HepG2 (cell line): ENCODE data around the gene ARHGAP35. TPM values are rescaled to one million over a fixed set of nuclear protein-coding genes. Genes with fewer than 3 reads are reported as not detected.

Experiments used
- CBX2 ChIP-seq, 2 experiments: fragments of 200-600 bp in 1 of 2; sonication (generic); formaldehyde crosslinking in 1 of 2; IDR thresholded peaks; 2 replicates each; pipeline versions ENCODE4 v1.7.0 to v1.8.1; 2018 to 2022; ENCODE audit warnings: low read depth in 2 of 2, low read length in 1 of 2, mild to moderate bottlenecking in 1 of 2, missing genetic modification reagents in 1 of 2
- FLYWCH1 ChIP-seq: sonication (generic); formaldehyde crosslinking; IDR thresholded peaks from 2 replicates; pipeline ENCODE4 v1.8.1; 2023; ENCODE audit warnings: mild to moderate bottlenecking, missing genetic modification reagents
- GZF1 ChIP-seq: sonication (generic); formaldehyde crosslinking; IDR thresholded peaks from 2 replicates; pipeline ENCODE4 v1.5.1; 2020; ENCODE audit warnings: mild to moderate bottlenecking, missing genetic modification reagents
- JUND ChIP-seq: sonication (generic); formaldehyde crosslinking; IDR thresholded peaks from 2 replicates; pipeline ENCODE4 v1.8.0; 2022; ENCODE audit warnings: mild to moderate bottlenecking, missing genetic modification reagents
- MLLT10 ChIP-seq: sonication (generic); formaldehyde crosslinking; IDR thresholded peaks from 2 replicates; pipeline ENCODE4 v1.4.0; 2020; ENCODE audit warnings: missing genetic modification reagents
- TOE1 ChIP-seq: sonication (generic); formaldehyde crosslinking; IDR thresholded peaks from 2 replicates; pipeline ENCODE4 v1.4.0; 2020; ENCODE audit warnings: mild to moderate bottlenecking, missing genetic modification reagents
- ZEB1 ChIP-seq: IDR thresholded peaks from 2 replicates; pipeline ENCODE4 v1.6.1; 2012; ENCODE audit warnings: mild to moderate bottlenecking, low read depth, inconsistent platforms; ENCODE audit not compliant: insufficient replicate concordance
- ZFP62 ChIP-seq: sonication (generic); formaldehyde crosslinking; IDR thresholded peaks from 2 replicates; pipeline ENCODE4 v1.4.0; 2020; ENCODE audit warnings: missing genetic modification reagents
- ZNF121 ChIP-seq: sonication (generic); formaldehyde crosslinking; IDR thresholded peaks from 2 replicates; pipeline ENCODE4 v1.5.0; 2020; ENCODE audit warnings: mild to moderate bottlenecking, missing genetic modification reagents
- ZNF773 ChIP-seq: sonication (generic); formaldehyde crosslinking; IDR thresholded peaks from 2 replicates; pipeline ENCODE4 v1.4.0; 2020; ENCODE audit warnings: missing genetic modification reagents, borderline replicate concordance
- ZSCAN12 ChIP-seq: sonication (generic); formaldehyde crosslinking; IDR thresholded peaks from 2 replicates; pipeline ENCODE4 v1.9.0; 2021; ENCODE audit warnings: mild to moderate bottlenecking, missing genetic modification reagents
- ZSCAN21 ChIP-seq: sonication (generic); formaldehyde crosslinking; IDR thresholded peaks from 2 replicates; pipeline ENCODE4 v1.8.0; 2022; ENCODE audit warnings: mild to moderate bottlenecking, missing genetic modification reagents, moderate library complexity, borderline replicate concordance
- polyA plus RNA-seq, 8 experiments: library from polyadenylated mRNA; depleted of rRNA in 3 of 8; stranded (reverse) in 7 of 8; unstranded in 1 of 8; fragments of >200 nt; fragmentation: Illumina TruSeq in 4 of 8; extraction: Trizol in 4 of 8; gene quantifications; 2 replicates each; pipeline versions ENCODE4 v1.2.1 to v1.2.3, GENCODE V29; 2011 to 2016; ENCODE audit warnings: low read depth in 4 of 8, missing spikeins in 1 of 8, mixed read lengths in 1 of 8; ENCODE audit not compliant: insufficient read depth in 1 of 8
- total RNA-seq, 5 experiments: library from RNA; depleted of rRNA; stranded (reverse); fragments of >200 nt; fragmentation: Illumina TruSeq; extraction: Trizol; gene quantifications; 2 replicates each; pipeline ENCODE4 v1.2.3, GENCODE V29; 2016; ENCODE audit warnings: low read depth in 1 of 5
- TF ChIP-seq, protein P1 (sequence below): sonication (generic); formaldehyde crosslinking; IDR thresholded peaks from 2 replicates; pipeline ENCODE4 v1.4.0; 2020; ENCODE audit warnings: low read depth, missing genetic modification reagents
- TF ChIP-seq, protein P2 (sequence below): sonication (generic); formaldehyde crosslinking; conservative IDR thresholded peaks from 2 replicates; pipeline ENCODE4 v1.8.0; 2022; ENCODE audit warnings: low read depth, missing genetic modification reagents
- TF ChIP-seq, protein P3 (sequence below): sonication (generic); formaldehyde crosslinking; IDR thresholded peaks from 2 replicates; pipeline ENCODE4 v1.5.0; 2020; ENCODE audit warnings: missing genetic modification reagents
- TF ChIP-seq, protein P4 (sequence below): sonication (generic); formaldehyde crosslinking; IDR thresholded peaks from 2 replicates; pipeline ENCODE4 v1.5.0; 2020; ENCODE audit warnings: missing genetic modification reagents, mild to moderate bottlenecking, borderline replicate concordance

The ARHGAP35 gene
- total and polyA plus RNA-seq, 2 of the 13 experiments (the other 11 are each of a cell fraction or from before 2014, with no cell fraction given): 30.1 to 30.2 TPM

GRCh38 chr19:46896076-46896794 lies 35.4 kb downstream of the ARHGAP35 start (continued):
- TF ChIP-seq, protein P1, sequence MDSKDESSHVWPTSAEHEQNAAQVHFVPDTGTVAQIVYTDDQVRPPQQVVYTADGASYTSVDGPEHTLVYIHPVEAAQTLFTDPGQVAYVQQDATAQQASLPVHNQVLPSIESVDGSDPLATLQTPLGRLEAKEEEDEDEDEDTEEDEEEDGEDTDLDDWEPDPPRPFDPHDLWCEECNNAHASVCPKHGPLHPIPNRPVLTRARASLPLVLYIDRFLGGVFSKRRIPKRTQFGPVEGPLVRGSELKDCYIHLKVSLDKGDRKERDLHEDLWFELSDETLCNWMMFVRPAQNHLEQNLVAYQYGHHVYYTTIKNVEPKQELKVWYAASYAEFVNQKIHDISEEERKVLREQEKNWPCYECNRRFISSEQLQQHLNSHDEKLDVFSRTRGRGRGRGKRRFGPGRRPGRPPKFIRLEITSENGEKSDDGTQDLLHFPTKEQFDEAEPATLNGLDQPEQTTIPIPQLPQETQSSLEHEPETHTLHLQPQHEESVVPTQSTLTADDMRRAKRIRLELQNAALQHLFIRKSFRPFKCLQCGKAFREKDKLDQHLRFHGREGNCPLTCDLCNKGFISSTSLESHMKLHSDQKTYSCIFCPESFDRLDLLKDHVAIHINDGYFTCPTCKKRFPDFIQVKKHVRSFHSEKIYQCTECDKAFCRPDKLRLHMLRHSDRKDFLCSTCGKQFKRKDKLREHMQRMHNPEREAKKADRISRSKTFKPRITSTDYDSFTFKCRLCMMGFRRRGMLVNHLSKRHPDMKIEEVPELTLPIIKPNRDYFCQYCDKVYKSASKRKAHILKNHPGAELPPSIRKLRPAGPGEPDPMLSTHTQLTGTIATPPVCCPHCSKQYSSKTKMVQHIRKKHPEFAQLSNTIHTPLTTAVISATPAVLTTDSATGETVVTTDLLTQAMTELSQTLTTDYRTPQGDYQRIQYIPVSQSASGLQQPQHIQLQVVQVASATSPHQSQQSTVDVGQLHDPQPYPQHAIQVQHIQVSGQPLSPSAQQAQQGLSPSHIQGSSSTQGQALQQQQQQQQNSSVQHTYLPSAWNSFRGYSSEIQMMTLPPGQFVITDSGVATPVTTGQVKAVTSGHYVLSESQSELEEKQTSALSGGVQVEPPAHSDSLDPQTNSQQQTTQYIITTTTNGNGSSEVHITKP (CRISPR knock-in tag): no peak
- TF ChIP-seq FLYWCH1 (CRISPR knock-in tag) (no peak), JUND (no peak), TOE1 (no peak), ZSCAN12 (CRISPR knock-in tag) (no peak), MLLT10 (CRISPR knock-in tag) (no peak), ZEB1 (peak; percentile 88), CBX2 (IDR thresholded peaks at IDR 0.05; ENCODE audit: low read depth, low read length) (no peak), CBX2 (CRISPR knock-in tag; IDR thresholded peaks at IDR 0.05; ENCODE audit: low read depth) (no peak), ZFP62 (CRISPR knock-in tag) (no peak), ZSCAN21 (CRISPR knock-in tag) (no peak), ZNF773 (CRISPR knock-in tag) (no peak), GZF1 (CRISPR knock-in tag) (no peak), ZNF121 (CRISPR knock-in tag) (0 out of 2 replicates have a peak, but pooled peaks have one; percentile 17)
- TF ChIP-seq, protein P2, sequence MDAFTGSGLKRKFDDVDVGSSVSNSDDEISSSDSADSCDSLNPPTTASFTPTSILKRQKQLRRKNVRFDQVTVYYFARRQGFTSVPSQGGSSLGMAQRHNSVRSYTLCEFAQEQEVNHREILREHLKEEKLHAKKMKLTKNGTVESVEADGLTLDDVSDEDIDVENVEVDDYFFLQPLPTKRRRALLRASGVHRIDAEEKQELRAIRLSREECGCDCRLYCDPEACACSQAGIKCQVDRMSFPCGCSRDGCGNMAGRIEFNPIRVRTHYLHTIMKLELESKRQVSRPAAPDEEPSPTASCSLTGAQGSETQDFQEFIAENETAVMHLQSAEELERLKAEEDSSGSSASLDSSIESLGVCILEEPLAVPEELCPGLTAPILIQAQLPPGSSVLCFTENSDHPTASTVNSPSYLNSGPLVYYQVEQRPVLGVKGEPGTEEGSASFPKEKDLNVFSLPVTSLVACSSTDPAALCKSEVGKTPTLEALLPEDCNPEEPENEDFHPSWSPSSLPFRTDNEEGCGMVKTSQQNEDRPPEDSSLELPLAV (CRISPR knock-in tag): no peak
- TF ChIP-seq, protein P3, sequence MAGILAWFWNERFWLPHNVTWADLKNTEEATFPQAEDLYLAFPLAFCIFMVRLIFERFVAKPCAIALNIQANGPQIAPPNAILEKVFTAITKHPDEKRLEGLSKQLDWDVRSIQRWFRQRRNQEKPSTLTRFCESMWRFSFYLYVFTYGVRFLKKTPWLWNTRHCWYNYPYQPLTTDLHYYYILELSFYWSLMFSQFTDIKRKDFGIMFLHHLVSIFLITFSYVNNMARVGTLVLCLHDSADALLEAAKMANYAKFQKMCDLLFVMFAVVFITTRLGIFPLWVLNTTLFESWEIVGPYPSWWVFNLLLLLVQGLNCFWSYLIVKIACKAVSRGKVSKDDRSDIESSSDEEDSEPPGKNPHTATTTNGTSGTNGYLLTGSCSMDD (CRISPR knock-in tag): no peak
- TF ChIP-seq, protein P4, sequence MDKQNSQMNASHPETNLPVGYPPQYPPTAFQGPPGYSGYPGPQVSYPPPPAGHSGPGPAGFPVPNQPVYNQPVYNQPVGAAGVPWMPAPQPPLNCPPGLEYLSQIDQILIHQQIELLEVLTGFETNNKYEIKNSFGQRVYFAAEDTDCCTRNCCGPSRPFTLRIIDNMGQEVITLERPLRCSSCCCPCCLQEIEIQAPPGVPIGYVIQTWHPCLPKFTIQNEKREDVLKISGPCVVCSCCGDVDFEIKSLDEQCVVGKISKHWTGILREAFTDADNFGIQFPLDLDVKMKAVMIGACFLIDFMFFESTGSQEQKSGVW (CRISPR knock-in tag): no peak
- TF ChIP-seq, all 625 proteins: peak for 46
